HUDEP-2 (cell line): ENCODE measurements around the gene MMP14.
A peak's percentile ranks its signal among the peaks of the same experiment; 100 is the strongest.
"Not testable (repeated sequence)": the region's sequence is repeated elsewhere in the genome, so short reads cannot be mapped to it uniquely, and the experiment has no call there.

Experiments used
- DNase-seq, 76 experiments: peaks; one replicate each; lab custom pipeline; 2025; ENCODE audit not compliant: unreplicated experiment in 76 of 76; lab: John Stamatoyannopoulos, UW

The MMP14 gene

DNA sequence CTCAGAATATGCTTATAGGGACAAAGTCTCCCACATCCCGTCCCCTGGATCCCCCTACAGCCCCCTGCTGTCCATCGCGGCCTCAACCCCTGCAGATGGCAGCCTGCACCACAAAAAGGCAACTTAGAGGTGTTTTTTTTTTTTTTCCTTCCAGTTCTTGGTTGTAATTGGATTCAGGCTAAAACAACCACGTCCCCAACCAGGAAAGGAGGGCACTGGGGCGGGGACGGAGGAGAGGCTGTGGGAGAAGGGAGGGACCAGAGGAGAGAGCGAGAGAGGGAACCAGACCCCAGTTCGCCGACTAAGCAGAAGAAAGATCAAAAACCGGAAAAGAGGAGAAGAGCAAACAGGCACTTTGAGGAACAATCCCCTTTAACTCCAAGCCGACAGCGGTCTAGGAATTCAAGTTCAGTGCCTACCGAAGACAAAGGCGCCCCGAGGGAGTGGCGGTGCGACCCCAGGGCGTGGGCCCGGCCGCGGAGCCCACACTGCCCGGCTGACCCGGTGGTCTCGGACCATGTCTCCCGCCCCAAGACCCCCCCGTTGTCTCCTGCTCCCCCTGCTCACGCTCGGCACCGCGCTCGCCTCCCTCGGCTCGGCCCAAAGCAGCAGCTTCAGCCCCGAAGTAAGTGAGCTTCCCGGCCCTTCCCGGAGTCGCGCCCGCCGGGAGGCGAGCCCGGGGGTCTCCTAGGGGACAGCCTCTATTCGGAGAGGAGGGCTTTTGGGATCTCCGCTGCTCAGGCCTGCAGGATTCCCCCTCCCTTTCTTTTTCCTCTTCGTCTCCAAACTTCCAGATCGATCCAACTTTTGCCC lies at the start of gene MMP14:
MMP14 (plus strand) TSS at position 285 of the 813 bp plus-strand sequence; CDS start at position 518, 233 bp downstream.
- no peak for DNase-seq

DNA sequence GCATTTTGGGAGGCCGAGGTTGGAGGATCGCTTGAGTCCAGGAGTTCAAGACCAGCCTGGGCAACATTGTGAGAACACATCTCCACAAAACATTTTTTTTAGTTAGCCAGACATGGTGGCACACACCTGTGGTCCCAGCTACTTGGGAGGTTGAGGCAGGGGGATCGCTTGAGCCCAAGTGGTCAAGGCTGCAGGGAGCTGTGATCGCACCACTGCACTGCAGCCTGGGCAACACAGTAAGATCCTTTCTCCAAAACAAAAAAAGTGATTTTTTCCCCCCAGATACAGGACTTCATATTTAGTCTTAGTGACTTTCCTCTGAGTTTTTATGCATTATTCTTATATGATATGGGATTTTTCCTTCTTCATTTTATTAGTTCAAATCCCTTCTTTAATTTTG lies 49.7 kb upstream of the MMP14 start:
- no peak for DNase-seq

DNA sequence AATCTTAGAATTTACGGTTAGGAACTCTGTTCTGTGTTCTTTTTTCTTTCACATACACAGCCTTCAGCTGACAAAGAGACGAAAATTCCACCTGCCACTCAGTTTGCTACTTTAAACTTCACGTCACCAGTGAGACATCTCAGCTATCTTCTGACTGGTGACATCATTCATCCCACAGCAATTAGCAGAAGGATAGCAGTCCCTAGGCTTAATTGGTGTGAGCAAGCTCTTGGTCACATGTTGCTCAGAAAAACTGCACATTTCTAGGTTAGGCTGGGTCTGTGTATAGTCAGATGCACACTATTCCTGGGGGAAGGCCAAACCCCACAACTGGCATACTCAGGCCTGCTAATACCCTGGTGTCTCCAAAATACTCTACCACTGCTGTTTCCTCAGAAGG lies 45.1 kb upstream of the MMP14 start:
- no peak for DNase-seq

DNA sequence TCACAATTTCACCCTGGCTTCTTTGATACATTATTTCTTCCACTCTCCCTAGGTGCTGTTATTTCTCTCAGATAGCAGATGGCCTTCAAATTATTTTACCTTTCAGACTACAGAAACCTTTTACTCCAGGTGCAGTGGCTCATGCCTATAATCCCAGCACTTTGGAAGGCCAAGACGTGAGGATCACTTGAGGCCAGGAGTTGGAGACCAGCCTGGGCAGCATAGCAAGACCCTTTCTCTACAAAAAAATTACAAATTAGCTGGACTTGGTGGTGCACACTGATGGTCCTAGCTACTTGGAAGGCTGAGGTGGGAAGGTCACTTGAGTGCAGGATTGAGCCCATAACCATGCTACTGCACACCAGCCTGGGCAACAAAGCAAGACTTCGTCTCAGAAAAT lies 44.2 kb upstream of the MMP14 start:
- no peak for DNase-seq

DNA sequence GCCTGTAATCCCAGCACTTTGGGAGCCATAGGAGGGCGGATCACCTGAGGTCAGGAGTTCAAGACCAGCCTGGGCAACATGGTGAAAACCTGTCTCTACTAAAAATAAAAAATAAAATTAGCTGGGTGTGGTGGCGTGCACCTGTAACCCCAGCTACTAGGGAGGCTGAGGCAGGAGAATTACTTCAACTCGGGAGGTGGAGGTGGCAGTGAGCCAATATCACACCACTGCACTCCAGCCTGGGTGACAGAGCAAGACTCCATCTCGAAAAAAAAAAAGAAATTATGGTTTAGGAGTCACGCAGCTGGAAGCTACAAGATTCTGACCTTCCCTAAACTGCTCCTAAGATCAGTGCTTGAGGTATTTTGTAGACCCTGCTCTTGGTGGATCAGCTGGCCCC lies 42.8 kb upstream of the MMP14 start:
- DNase-seq = not testable (repeated sequence)

DNA sequence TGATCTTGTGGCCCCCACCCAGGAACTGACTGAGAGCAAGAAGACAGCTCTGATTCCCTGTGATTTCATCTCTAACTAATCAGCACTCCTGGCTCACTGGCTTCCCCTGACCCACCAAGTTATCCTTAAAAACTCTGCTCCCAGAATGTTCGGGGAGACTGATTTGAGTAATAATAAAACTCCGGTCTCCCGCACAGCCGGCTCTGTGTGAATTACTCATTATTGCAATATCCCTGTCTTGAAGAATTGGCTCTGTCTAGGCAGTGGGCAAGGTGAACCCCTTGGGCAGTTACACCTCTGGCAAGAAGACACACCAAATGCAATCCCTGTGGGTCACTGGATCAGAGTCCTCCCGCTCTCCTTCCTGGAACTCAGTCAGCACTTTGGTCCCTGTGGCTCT lies 42.4 kb upstream of the MMP14 start:
- DNase-seq = no peak

DNA sequence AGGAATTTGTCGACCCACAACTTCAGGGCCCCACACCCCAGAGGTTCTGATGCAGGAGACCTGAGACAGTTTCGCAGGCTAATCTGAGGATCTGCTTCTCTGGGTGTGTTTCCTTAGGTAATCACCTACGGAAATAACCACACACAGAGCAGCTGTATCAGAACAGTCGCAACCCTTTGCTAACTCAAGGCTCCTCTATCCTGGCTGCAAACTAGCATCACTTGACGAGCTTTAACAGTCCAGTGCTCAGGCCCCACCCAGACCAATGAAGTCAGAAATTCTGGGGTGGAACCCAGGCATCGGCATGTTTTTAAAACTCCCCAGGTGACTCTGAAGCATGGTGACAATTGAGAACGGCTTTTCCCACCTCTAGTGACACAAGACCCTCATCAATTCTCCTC lies 41.8 kb upstream of the MMP14 start:
- DNase-seq = no peak

DNA sequence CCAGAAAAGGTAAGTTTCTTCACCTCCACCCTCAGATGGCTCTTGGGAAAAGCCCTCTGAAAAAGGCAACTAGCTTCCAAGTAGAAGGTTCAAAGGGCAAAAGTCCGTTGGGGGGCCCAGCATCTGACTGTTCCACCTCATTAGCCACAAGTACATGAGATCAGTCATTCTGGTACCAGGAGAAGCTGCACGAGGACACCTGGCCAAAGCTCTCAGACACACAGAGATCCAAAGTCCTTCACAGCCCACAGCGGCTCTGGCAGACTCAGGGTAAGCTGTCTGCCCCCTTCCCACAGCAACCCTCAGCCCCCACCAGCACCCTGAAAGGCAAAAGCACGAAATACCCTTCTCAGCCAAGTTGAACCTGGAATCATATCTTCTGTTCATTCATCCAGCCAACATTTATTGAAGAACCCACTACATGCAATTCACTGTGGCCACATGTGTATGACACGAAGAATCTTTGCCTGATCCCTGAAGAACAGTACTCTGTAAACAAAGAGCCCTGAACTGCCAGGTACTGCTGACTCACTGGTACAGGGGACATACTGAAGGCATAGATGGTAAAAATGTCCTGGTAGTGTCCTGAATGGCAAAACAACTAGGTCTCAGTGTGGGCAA lies 40.2 kb upstream of the MMP14 start:
- DNase-seq = no peak

DNA sequence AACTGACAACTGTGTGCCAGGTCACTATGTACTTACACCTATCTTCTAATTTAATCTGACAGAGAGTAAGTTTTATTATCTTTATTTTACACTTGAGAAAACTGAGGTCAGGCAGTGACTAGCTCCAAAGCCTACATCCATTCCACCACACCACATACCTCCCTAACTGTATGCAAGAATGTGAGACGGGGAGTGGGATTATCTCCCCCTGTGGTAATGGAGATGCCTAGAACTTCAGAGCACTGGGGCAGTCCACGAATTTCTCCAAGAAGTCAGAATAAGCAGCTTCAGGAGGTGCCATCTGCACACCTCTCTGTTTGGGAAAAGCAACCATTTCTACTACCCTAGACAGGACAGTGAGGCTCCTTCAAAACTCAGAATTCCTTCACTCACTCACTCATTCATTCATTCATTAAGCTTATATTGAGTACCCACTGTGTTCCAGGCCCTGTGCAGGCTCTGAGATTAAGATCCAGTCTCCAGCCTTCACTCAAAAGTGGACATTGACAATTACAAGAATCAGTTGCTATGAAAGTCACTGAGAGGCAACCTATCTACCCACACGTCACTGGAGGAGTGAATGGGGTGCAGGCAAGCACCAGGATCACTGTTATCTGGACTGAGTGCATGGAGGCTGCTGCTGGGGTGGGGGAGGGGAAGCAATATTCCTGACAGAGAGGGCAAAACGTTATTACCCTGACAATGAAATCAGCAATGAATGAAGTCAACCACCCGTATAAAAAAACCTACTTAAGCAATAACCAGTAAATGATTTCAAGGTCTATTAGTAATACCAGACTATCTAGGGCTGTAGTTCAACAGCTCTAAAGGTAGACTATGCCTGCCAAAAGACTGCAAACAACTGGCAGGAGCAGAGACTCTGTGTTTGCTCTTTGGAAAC lies 39.1 kb upstream of the MMP14 start:
- DNase-seq = peak in 1 of 76 experiments; percentile 6

DNA sequence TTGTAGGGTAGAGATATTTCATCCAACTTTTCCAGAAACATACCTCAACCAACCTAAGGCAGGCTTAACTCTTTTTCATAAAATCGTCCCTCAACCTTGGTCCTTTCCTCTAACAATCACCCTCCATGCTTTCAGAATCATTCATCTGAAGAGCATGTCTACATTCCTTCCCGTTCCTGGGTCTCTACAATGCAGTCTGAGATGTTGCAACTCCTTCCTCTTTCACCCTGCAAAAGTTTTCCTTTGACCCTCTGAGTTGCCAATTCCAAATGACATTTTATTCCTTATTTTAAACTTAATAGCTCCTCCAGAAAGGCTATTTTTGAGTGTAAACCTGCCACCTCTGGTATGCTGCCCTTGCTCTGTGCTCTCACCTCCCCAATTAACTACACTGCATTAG lies 37.9 kb upstream of the MMP14 start:
- DNase-seq = no peak

DNA sequence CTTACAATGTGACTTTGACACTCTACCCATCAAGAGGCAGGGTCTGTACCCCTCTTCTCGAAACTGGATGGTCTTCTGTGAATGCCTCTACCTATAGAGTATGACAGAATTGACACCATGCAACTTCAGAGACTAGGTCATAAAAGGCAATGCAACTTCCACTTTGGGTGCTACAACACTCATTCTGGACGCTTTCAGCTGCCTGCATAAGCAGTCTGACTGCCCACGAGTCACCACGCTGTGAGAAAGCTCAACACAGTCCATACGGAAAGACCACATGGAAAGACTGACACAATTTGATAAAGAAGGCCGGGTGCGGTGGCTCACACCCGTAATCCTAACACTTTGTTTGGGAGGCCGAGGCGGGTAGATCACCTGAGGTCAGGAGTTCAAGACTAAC lies 36.0 kb upstream of the MMP14 start:
- no peak for DNase-seq

DNA sequence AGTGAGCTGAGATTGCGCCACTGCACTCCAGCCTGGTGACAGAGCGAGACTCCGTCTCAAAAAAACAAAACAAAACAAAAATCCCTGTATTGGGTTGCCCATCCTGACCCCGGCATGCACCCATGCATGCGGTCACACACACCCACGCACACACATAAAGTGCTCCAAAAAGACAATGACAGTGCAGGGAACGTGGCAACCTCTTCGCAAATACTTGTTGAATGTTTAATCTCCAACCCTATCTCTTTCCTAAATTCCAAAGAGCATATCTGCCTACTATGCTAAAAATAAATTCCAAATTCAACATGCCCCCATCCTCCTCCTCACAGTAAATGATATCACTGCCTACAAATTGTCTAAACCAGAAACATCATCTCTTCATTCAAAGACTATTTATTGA lies 34.7 kb upstream of the MMP14 start:
- no peak for DNase-seq

DNA sequence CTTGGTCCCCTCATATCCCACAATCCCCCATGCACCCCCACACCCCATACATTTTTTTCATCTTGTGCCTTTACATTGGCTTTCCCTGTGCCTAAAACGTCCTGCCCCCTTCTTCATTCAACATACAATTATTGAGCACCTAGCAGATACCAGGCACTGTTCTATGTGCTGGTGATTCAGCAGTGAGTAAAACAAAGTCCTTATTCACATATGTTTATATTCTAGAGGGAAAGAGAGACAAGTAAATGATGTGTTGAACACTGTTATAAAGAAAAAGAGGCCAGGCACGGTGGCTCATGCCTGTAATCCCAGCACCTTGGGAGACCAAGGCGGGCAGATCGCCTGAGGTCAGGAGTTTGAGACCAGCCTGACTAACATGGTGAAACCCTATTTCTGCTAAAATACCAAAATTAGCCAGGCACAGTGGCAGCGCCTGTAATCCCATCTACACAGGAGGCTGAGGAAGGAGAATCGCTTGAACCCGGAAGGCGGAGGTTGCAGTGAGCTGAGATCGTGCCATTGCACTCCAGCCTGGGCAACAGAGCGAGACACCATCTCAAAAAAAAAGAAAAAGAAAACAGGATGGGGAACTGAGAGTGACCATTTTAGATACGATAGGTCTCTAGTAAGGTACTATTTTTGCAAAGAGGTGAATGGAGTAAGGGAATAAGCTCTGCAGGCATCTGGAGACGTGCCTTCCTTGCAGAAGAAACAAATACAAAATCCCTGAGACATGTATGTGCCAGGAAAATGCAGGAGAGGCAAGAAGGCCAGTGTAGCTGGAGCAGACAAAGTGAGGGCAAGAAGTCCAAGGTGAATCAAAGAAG lies 33.3 kb upstream of the MMP14 start:
- DNase-seq = no peak

DNA sequence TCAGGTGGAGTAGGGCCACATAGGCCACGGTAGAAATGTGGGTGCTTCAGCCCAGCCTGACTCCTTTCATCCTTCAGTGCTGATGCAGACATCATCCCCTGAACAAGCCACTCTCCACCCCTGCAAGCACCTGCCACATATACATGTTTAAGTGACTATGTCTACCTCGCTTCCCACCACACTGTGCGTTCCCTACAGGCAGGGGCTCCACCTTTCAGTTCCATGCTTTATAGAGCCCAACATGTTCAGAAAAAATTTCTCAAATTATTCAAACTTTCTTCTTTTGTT lies 32.8 kb upstream of the MMP14 start:
- no peak for DNase-seq

DNA sequence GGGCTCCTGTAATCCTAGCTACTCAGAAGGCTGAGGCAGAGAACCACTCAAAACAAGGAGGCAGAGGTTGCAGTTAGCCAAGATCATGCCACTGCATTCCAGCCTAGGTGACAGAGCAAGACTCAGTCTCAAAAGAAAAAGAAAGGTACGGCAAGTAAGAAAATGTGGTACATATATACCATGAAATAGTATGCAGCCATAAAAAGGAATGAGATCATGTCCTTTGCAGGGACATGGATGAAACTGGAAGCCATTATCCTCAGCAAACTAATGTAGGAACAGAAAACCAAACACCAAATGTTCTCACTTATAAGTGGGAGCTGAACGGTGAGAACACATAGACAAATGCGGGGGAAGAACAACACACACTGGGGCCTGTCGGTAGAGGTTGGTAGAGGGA lies 31.1 kb upstream of the MMP14 start:
- DNase-seq = not testable (repeated sequence)

DNA sequence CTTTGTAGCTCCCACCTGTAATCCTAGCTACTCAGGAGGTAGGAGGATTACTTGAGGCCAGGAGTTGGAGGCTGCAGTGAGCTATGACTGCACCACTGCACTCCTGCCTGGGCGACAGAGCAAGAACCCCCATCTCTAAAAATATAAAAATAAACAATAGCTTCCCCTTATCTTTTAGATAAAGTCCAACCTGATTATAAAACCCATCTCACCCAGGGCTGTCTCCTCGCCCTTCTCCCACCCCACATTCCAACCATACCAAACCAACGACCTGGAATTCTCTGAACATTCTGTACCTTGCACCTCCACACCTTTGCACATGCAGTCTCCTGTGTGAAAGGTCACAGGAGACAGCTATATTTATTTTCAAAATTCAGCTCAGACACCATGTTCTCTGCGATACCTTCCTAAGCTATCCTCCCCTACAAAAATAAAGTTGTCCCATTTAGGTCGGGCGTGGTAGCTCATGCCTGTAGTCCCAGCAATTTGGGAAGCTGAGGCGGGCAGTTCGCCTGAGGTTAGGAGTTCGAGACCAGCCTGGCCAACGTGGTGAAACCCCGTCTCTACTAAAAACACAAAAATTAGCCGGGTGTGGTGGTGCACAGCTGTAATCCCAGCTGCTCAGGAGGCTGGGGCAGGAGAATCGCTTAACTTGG lies 28.8 kb upstream of the MMP14 start:
- no peak for DNase-seq

DNA sequence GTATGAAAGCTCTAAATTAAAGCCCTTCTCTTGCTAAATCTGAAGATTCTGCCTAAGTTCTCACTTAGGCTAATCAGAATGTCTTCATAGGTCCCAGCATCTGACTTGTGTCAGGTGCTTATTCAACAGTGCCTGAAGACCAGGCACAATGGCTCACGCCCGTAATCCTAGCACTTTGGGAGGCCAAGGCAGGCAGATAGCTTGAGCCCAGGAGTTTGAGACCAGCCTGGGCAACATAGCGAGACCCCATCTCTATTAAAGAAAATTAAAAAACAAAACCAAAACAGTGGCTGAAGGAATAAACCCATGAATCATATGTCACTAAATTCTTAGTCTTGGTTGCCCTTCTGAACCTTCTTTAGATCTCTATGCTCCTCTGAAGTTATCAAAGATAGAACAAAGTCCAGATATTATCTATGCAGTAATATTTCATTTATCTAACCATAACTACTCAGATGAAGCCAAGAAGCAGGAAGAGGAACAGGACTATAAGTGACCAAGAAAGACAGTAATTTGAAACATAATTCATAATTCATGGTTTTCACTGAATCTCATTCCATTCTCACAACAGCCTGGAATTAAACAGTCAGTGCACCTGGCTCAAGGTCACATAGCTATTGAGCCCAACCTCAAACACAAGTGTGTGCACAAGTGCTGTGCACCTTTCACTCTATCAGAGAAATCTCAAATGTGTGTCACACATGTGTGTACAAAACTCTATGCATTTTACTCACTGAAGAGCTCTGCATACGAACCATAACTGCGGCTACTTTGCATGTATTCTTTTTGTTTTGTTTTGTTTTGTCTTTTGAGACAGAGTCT lies 27.8 kb upstream of the MMP14 start:
- no peak for DNase-seq

DNA sequence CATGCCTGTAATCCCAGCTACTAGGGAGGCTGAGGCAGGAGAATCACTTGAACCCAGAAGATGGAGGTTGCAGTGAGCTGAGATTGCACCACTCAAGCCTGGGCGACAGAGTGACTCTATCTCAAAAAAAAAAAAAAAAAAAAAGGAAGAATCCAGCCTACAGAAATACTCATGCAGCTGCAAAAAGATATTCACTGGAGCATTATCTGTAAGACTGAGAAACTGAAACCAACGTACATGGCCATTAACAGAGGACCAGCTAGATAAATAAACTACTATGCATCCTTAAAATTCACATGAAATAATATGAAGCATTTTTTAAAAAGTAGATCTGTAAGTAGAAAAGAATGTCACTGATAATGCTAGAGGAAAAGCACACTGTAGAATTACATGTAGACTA lies 24.7 kb upstream of the MMP14 start:
- DNase-seq = no peak

DNA sequence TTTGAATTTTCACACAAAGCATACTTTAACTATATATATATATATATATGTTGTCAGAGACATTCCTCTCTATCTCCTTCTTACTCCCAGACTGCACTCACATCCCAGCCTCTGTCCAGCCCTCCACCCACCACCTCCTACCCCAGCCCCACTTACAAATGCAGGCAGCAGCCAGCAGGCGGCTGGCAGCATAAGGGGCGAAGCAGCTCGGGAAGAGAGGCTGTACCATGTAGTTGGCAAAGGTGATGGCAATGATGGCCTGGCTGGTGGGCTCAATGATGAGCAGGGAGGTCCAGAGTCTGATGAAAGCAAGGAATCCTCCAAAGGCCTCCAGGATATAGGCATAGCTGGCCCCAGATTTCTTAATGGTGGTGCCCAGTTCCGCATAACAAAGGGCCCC lies 23.6 kb upstream of the MMP14 start:
- no peak for DNase-seq
